ENCODE data around the gene PSMB7.

The PSMB7 gene

DNA sequence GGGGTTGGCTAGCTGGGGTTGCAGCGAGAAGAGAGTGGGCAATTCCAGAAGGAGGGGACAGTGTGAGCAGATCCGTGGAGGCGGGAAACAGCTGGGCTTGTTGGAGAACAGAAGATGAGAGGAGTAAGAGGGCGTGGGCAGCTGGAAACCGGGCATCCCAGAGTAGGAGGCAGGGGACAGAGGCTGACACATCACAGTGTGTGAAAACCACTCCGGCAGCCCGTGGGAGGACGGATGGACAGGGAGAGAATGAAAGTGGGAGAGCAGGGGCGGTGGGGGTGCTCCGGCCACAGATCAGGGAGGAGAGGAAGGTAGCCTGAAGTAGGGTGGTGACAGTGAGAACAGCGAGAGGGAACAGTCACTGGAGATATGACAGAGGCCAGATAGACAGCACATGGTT is 8.3 kb upstream of the PSMB7 start:
- TF ChIP-seq, protein P1, sequence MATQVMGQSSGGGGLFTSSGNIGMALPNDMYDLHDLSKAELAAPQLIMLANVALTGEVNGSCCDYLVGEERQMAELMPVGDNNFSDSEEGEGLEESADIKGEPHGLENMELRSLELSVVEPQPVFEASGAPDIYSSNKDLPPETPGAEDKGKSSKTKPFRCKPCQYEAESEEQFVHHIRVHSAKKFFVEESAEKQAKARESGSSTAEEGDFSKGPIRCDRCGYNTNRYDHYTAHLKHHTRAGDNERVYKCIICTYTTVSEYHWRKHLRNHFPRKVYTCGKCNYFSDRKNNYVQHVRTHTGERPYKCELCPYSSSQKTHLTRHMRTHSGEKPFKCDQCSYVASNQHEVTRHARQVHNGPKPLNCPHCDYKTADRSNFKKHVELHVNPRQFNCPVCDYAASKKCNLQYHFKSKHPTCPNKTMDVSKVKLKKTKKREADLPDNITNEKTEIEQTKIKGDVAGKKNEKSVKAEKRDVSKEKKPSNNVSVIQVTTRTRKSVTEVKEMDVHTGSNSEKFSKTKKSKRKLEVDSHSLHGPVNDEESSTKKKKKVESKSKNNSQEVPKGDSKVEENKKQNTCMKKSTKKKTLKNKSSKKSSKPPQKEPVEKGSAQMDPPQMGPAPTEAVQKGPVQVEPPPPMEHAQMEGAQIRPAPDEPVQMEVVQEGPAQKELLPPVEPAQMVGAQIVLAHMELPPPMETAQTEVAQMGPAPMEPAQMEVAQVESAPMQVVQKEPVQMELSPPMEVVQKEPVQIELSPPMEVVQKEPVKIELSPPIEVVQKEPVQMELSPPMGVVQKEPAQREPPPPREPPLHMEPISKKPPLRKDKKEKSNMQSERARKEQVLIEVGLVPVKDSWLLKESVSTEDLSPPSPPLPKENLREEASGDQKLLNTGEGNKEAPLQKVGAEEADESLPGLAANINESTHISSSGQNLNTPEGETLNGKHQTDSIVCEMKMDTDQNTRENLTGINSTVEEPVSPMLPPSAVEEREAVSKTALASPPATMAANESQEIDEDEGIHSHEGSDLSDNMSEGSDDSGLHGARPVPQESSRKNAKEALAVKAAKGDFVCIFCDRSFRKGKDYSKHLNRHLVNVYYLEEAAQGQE (IDR thresholded peaks at IDR 0.05; ENCODE audit: low read depth): no peak
- TF ChIP-seq TCF12 (IDR thresholded peaks at IDR 0.05; ENCODE audit: low read depth): no peak
- no peak for TF ChIP-seq MAX (IDR thresholded peaks at IDR 0.05)
- TF ChIP-seq ZBTB7A (IDR thresholded peaks at IDR 0.05; ENCODE audit: low read depth): no peak
- TF ChIP-seq FOXM1 (IDR thresholded peaks at IDR 0.05; ENCODE audit: borderline replicate concordance, low read depth): no peak
- TF ChIP-seq CEBPB (IDR thresholded peaks at IDR 0.05): no peak
- TF ChIP-seq TAF1 (IDR thresholded peaks at IDR 0.05; ENCODE audit: low read depth): no peak
- TF ChIP-seq EGR1 (IDR thresholded peaks at IDR 0.05): no peak
- no peak for TF ChIP-seq TEAD4 (IDR thresholded peaks at IDR 0.05)

DNA sequence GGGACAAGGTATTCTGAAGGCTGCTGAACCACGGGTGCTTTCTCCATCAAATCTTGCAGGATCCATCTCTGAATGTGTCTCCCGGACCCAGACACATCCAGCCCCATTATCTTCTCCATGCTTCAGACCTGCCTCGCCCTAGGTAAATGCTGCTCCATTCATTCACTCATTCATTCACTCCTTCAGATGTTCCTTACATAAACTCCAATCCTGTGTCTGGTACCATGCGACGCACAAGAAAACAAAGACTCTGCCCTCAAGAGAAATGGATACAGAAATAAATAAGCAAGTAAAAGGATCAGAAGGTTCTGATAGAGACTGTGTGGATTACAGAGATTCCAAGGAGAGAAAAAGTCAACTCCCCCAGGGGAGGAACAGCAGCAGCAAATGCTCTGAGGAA is 7.9 kb upstream of the PSMB7 start:
- TF ChIP-seq USF1 (IDR thresholded peaks at IDR 0.05) (no peak), TEAD4 (IDR thresholded peaks at IDR 0.05) (no peak), CREB1 (IDR thresholded peaks at IDR 0.05; ENCODE audit: low read depth) (no peak), YY1 (IDR thresholded peaks at IDR 0.05; ENCODE audit: low read depth) (no peak), RAD21 (IDR thresholded peaks at IDR 0.05; ENCODE audit: low read depth) (no peak), EP300 (IDR thresholded peaks at IDR 0.05; ENCODE audit: borderline replicate concordance) (no peak), NFIC (IDR thresholded peaks at IDR 0.05) (no peak), ZBTB7A (IDR thresholded peaks at IDR 0.05; ENCODE audit: low read depth) (no peak), TAF1 (IDR thresholded peaks at IDR 0.05; ENCODE audit: low read depth) (no peak), MAX (IDR thresholded peaks at IDR 0.05) (no peak), EGR1 (IDR thresholded peaks at IDR 0.05) (no peak), CEBPB (IDR thresholded peaks at IDR 0.05) (no peak)
- TF ChIP-seq, protein P1 (IDR thresholded peaks at IDR 0.05; ENCODE audit: low read depth): no peak

- TF ChIP-seq YY1 (IDR thresholded peaks at IDR 0.05; ENCODE audit: low read depth) (no peak), EP300 (IDR thresholded peaks at IDR 0.05; ENCODE audit: borderline replicate concordance) (no peak)
These were observed 5.8 kb upstream of the PSMB7 start for GRCh38 chr9:124420991-124421543.

- TF ChIP-seq, protein P1 (IDR thresholded peaks at IDR 0.05; ENCODE audit: low read depth): no peak
- TF ChIP-seq USF1 (IDR thresholded peaks at IDR 0.05) (no peak), NFIC (IDR thresholded peaks at IDR 0.05) (no peak), RAD21 (IDR thresholded peaks at IDR 0.05; ENCODE audit: low read depth) (no peak), CEBPB (IDR thresholded peaks at IDR 0.05) (no peak), CREB1 (IDR thresholded peaks at IDR 0.05; ENCODE audit: low read depth) (no peak)
These were observed 4.7 kb upstream of the PSMB7 start for GRCh38 chr9:124419832-124420489.
